Activated T-cell treated with anti-CD3 and anti-CD28 coated beads, Interleukin-2, amount 50 U/mL, for 24 hours (primary cell): ENCODE results near the gene CENPT.
A peak's percentile ranks its signal among the peaks of the same experiment; 100 is the strongest.

ENCODE experiments used
- DNase-seq: peaks from one replicate; pipeline ENCODE4 v3.0.0-alpha.2; 2020
- H3K27ac Mint-ChIP-seq: 2 replicates; pipeline ENCODE4 v1.8.0; 2020; ENCODE audit warnings: mild to moderate bottlenecking, mixed read lengths
- H3K27me3 Mint-ChIP-seq: 2 replicates; pipeline ENCODE4 v1.8.0; 2020; ENCODE audit warnings: mixed read lengths
- H3K36me3 Mint-ChIP-seq: 2 replicates; pipeline ENCODE4 v1.8.0; 2020; ENCODE audit warnings: low read depth, mixed read lengths
- H3K4me1 Mint-ChIP-seq: 2 replicates; pipeline ENCODE4 v1.8.0; 2020; ENCODE audit warnings: low read depth, mixed read lengths
- H3K4me3 Mint-ChIP-seq: 2 replicates; pipeline ENCODE4 v1.8.0; 2020; ENCODE audit warnings: mild to moderate bottlenecking, moderate library complexity, mixed read lengths
- H3K9me3 Mint-ChIP-seq: 2 replicates; pipeline ENCODE4 v1.8.0; 2020; ENCODE audit warnings: mixed read lengths

Gene CENPT

GRCh38 chr16:67825119-67825518 is 22.4 kb downstream of the CENPT start:
- Mint-ChIP-seq H3K4me3 (no peak overlapping the region), H3K4me1 (no peaks in the 10 kb centered on the region), H3K27ac (no peak overlapping the region), H3K27me3 (no peaks in the 10 kb centered on the region), H3K36me3 (peaks cover 39% of the 10 kb centered on the region), H3K9me3 (no peaks in the 10 kb centered on the region)
- no peak for DNase-seq

DNA sequence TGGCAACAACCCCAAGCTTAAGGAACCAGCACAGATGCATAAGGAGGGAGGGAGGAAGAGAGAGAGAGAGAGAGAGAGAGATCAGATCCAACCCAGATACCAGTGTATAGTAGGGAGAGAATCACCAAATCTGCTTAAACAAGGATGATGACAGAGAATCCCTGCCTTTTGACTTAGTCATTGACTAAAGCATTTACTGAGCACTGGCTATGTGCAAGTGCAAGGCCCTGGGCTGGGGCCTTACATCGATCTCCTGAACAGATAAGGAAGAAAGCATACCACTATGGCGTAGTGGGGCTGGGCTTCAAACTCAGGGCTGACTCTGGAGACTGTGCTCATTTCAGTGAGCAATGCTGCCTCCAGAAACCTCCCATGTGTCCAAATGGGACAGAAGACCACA is 25.0 kb downstream of the CENPT start:
- no peaks in the 10 kb centered on the region for H3K27me3 Mint-ChIP-seq
- no peaks in the 10 kb centered on the region for H3K9me3 Mint-ChIP-seq
- peaks cover 14% of the 10 kb centered on the region for H3K36me3 Mint-ChIP-seq
- no peaks in the 10 kb centered on the region for H3K4me1 Mint-ChIP-seq
- DNase-seq: no peak
- H3K4me3 Mint-ChIP-seq: no peak overlapping the region
- no peak overlapping the region for H3K27ac Mint-ChIP-seq

GRCh38 chr16:67820608-67821259 is 26.8 kb downstream of the CENPT start:
- no peaks in the 10 kb centered on the region for H3K36me3 Mint-ChIP-seq
- H3K4me1 Mint-ChIP-seq: peaks cover 5% of the 10 kb centered on the region
- H3K9me3 Mint-ChIP-seq: no peaks in the 10 kb centered on the region
- no peak overlapping the region for H3K4me3 Mint-ChIP-seq
- no peaks in the 10 kb centered on the region for H3K27me3 Mint-ChIP-seq
- DNase-seq: no peak
- H3K27ac Mint-ChIP-seq: no peak overlapping the region

GRCh38 chr16:67814567-67814966 is 32.9 kb downstream of the CENPT start:
- peaks cover 5% of the 10 kb centered on the region for H3K4me1 Mint-ChIP-seq
- no peaks in the 10 kb centered on the region for H3K36me3 Mint-ChIP-seq
- H3K27me3 Mint-ChIP-seq: no peaks in the 10 kb centered on the region
- no peaks in the 10 kb centered on the region for H3K9me3 Mint-ChIP-seq
- no peak for DNase-seq
- no peak overlapping the region for H3K4me3 Mint-ChIP-seq
- no peak overlapping the region for H3K27ac Mint-ChIP-seq

DNA sequence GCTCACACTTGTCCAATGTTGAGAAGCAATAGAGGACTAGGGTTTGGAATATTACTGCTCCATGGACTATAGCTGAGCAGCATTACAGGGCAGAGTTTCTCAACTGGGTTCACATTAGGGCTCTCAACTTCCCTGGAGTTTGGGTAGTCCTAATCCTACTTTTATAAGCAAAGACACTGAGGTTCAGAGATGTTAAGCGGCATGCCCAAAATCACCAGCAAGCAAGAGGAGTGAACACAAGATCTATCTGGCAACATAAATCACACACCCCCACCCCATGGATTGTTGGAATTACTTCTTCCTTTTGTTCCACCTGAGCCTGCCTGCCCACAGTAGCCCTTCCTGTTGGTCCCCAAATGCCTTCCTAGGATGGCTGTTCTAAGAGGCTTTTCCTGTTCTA is 35.6 kb downstream of the CENPT start:
- H3K27ac Mint-ChIP-seq: no peak overlapping the region
- no peaks in the 10 kb centered on the region for H3K27me3 Mint-ChIP-seq
- peaks cover 11% of the 10 kb centered on the region for H3K4me1 Mint-ChIP-seq
- DNase-seq: no peak
- H3K9me3 Mint-ChIP-seq: no peaks in the 10 kb centered on the region
- H3K36me3 Mint-ChIP-seq: no peaks in the 10 kb centered on the region
- H3K4me3 Mint-ChIP-seq: no peak overlapping the region

DNA sequence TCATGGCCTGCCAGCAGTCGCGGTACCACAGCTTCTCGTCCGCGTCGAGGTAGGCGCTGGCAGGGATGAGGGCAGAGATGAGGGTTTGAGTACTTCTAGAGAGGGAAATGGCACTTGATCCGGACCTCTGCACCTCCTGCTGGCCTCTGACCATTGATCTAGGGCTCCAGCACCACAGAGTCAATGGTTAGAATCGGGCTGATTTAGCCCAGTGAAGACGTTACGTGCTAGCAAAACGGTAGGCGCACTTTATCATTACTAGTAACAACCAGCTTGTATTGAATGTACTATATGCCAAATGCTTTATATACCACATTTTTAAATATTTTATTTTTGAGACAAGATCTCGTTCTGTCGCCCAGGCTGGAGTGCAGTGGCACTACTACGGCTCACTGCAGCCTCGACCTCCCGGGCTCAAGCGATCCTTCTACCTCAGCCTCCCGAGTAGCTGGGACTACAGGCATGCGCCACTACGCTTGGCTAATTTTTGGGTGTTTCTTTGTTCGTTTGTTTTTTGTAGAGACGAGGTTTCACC is 40.3 kb downstream of the CENPT start:
- no peaks in the 10 kb centered on the region for H3K9me3 Mint-ChIP-seq
- H3K27me3 Mint-ChIP-seq: no peaks in the 10 kb centered on the region
- DNase-seq: no peak
- H3K4me3 Mint-ChIP-seq: peak overlapping the region; percentile 93
- peaks cover 39% of the 10 kb centered on the region for H3K36me3 Mint-ChIP-seq
- H3K27ac Mint-ChIP-seq: peak overlapping the region; percentile 99
- H3K4me1 Mint-ChIP-seq: peaks cover 36% of the 10 kb centered on the region

- no peaks in the 10 kb centered on the region for H3K9me3 Mint-ChIP-seq
- H3K36me3 Mint-ChIP-seq: peaks cover 46% of the 10 kb centered on the region
- peak within 1 kb of the TSS; percentile 99 for H3K27ac Mint-ChIP-seq
- H3K4me1 Mint-ChIP-seq: peaks cover 43% of the 10 kb centered on the region
- DNase-seq: peak; percentile 93
- H3K4me3 Mint-ChIP-seq: peak within 1 kb of the TSS; percentile 93
- H3K27me3 Mint-ChIP-seq: no peaks in the 10 kb centered on the region
Measured at GRCh38 chr16:67806428-67807147, 40.9 kb downstream of the CENPT start, which contains the start of the genes RANBP10 and TSNAXIP1. Gene RANBP10 (minus strand): TSS chr16:67806560. CDS start chr16:67806536, 24 bp downstream. Gene TSNAXIP1 (plus strand): TSS chr16:67806889. CDS start chr16:67807150, 261 bp downstream.

DNA sequence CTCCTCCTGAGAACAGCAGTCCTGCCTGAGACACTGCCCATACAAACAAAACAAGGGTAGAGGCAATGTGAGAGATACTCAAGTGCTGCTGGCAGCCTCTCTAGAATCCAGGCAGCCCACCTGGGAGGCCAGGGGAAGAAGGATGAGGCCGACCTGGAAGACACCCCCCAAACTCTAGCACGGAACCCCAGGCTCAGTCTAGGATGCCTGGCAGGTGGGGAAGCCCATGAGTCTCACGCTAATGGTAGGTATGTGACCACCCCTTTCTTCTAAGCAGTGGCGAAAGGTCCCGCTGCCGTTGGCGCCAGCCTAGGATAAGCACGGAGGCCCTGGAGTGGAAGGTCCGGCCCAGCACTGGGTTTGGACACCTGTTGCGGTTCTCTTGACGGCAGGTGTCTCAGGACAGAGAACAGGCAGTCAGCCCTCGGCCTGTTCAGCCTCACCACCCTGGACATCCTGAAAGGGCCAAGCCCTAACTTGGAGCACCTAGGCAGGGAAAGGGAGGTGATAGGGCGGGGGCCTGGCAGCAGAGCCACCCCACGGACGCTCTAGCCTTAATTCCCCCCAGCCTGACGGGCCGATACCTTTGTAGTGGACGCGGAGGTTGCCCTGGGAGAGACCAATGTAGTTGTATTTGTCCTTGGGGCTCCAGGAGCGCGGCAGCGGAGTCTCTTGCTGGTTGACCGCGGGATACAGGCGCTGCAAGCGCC is 41.6 kb downstream of the CENPT start:
- H3K4me3 Mint-ChIP-seq: peak overlapping the region; percentile 93
- peaks cover 53% of the 10 kb centered on the region for H3K36me3 Mint-ChIP-seq
- H3K27ac Mint-ChIP-seq: peak overlapping the region; percentile 99
- peaks cover 50% of the 10 kb centered on the region for H3K4me1 Mint-ChIP-seq
- DNase-seq: no peak
- H3K27me3 Mint-ChIP-seq: no peaks in the 10 kb centered on the region
- H3K9me3 Mint-ChIP-seq: no peaks in the 10 kb centered on the region

GRCh38 chr16:67804853-67805542 is 42.5 kb downstream of the CENPT start:
- peaks cover 59% of the 10 kb centered on the region for H3K4me1 Mint-ChIP-seq
- no peaks in the 10 kb centered on the region for H3K9me3 Mint-ChIP-seq
- peak overlapping the region; percentile 99 for H3K27ac Mint-ChIP-seq
- H3K4me3 Mint-ChIP-seq: peak overlapping the region; percentile 93
- DNase-seq: no peak
- H3K36me3 Mint-ChIP-seq: peaks cover 62% of the 10 kb centered on the region
- H3K27me3 Mint-ChIP-seq: no peaks in the 10 kb centered on the region

- Mint-ChIP-seq H3K4me3 (no peak overlapping the region), H3K36me3 (peaks cover 67% of the 10 kb centered on the region), H3K9me3 (no peaks in the 10 kb centered on the region), H3K4me1 (peaks cover 63% of the 10 kb centered on the region), H3K27ac (peak overlapping the region; percentile 72), H3K27me3 (no peaks in the 10 kb centered on the region)
- DNase-seq: no peak
Measured at GRCh38 chr16:67803894-67804293, 43.6 kb downstream of the CENPT start.

- Mint-ChIP-seq H3K4me1 (peaks cover 69% of the 10 kb centered on the region), H3K36me3 (peaks cover 83% of the 10 kb centered on the region), H3K4me3 (peak overlapping the region; percentile 25), H3K27ac (peak overlapping the region; percentile 83), H3K27me3 (no peaks in the 10 kb centered on the region), H3K9me3 (no peaks in the 10 kb centered on the region)
- DNase-seq: no peak
Measured at GRCh38 chr16:67801883-67802282, 45.6 kb downstream of the CENPT start.

DNA sequence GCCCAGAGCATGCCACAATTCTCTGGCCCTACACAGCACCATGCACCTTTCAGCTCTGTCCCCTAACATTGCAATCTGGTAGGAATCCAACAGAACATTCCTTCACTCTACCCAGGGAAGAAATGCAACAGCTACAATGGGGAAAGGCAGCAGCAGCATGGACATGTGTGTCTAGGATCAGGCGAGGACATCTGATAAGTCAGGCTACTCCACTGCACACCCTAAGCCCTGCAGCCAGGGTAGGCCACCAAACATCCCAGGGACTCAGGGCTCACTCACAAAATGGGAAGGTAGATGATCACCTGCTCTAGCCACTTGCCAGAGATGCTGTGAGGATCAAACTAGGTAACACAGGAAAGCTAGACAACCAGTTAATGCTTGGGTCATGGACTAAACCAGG is 46.3 kb downstream of the CENPT start:
- Mint-ChIP-seq H3K27ac (no peak overlapping the region), H3K4me1 (peaks cover 74% of the 10 kb centered on the region), H3K36me3 (peaks cover 87% of the 10 kb centered on the region), H3K27me3 (no peaks in the 10 kb centered on the region), H3K4me3 (no peak overlapping the region), H3K9me3 (no peaks in the 10 kb centered on the region)
- DNase-seq: no peak

- no peaks in the 10 kb centered on the region for H3K27me3 Mint-ChIP-seq
- no peaks in the 10 kb centered on the region for H3K9me3 Mint-ChIP-seq
- H3K27ac Mint-ChIP-seq: peak overlapping the region; percentile 63
- H3K4me3 Mint-ChIP-seq: no peak overlapping the region
- no peak for DNase-seq
- H3K36me3 Mint-ChIP-seq: peaks cover 81% of the 10 kb centered on the region
- peaks cover 70% of the 10 kb centered on the region for H3K4me1 Mint-ChIP-seq
Measured at GRCh38 chr16:67800338-67800926, 47.1 kb downstream of the CENPT start.
